CD4-positive, alpha-beta T cell (primary cell): ENCODE results near the gene FOXP3. TPM values are rescaled to one million over a fixed set of nuclear protein-coding genes. Genes with fewer than 3 reads are reported as not detected.
"Not testable (repeated sequence)": the region's sequence is repeated elsewhere in the genome, so short reads cannot be mapped to it uniquely, and the experiment has no call there.

Experiments used
- ATAC-seq: fragments of 200-7000 bp; cut with Tn5 transposase; one replicate; pipeline ENCODE4 v1.10.0; 2022; ENCODE audit warnings: mild to moderate bottlenecking; ENCODE audit not compliant: poor library complexity
- CTCF ChIA-PET: fragments of 350-600 bp; sonication (Branson Sonifier 250); formaldehyde crosslinking; loops from one replicate; lab custom pipeline; 2021; ENCODE audit warnings: antibody characterized with exemption, inconsistent platforms; lab: Charles Lee
- POLR2A ChIA-PET: fragments of 350-600 bp; sonication (Branson Sonifier 250); formaldehyde crosslinking; loops from one replicate; lab custom pipeline; 2021; ENCODE audit warnings: antibody characterized with exemption, inconsistent platforms; lab: Charles Lee
- DNase-seq, 14 experiments: peaks; one replicate each; pipeline ENCODE4 v3.0.0-alpha.2; 2013 to 2020; ENCODE audit warnings: mixed read lengths in 2 of 14
- H3K27ac ChIP-seq, 2 donors: one replicate each; pipeline versions ENCODE4 v1.5.1 to v1.7.0; 2013; ENCODE audit warnings: low read length in 2 of 2, low read depth in 1 of 2, mild to moderate bottlenecking in 1 of 2
- H3K27me3 ChIP-seq, 2 experiments: 1 replicate in 1 of 2; 2 replicates in 1 of 2; pipeline versions ENCODE4 v1.6.1 to v1.7.0; 2013; ENCODE audit warnings: low read length in 2 of 2, control low read depth in 1 of 2, mild to moderate bottlenecking in 1 of 2, moderate library complexity in 1 of 2; ENCODE audit not compliant: insufficient read depth in 2 of 2, control insufficient read depth in 1 of 2
- H3K36me3 ChIP-seq: one replicate; pipeline ENCODE4 v1.6.1; 2013; ENCODE audit warnings: low read length, control low read depth; ENCODE audit not compliant: insufficient read depth
- H3K4me1 ChIP-seq: one replicate; pipeline ENCODE4 v1.6.1; 2013; ENCODE audit warnings: low read length, control low read depth; ENCODE audit not compliant: insufficient read depth
- H3K4me3 ChIP-seq: one replicate; pipeline ENCODE4 v1.5.1; 2013; ENCODE audit warnings: mild to moderate bottlenecking, low read length, moderate library complexity
- H3K9me3 ChIP-seq, 2 experiments: 1 replicate in 1 of 2; 2 replicates in 1 of 2; pipeline versions ENCODE4 v1.6.1 to v1.7.0; 2013; ENCODE audit warnings: low read length in 2 of 2, mild to moderate bottlenecking in 2 of 2, control low read depth in 1 of 2, moderate library complexity in 1 of 2; ENCODE audit not compliant: control insufficient read depth in 1 of 2, insufficient read depth in 1 of 2
- H3K27ac Mint-ChIP-seq: one replicate; pipeline ENCODE4 v1.8.0; 2020; ENCODE audit warnings: mixed read lengths
- H3K27me3 Mint-ChIP-seq: one replicate; pipeline ENCODE4 v1.8.0; 2021; ENCODE audit warnings: mixed read lengths
- H3K36me3 Mint-ChIP-seq: one replicate; pipeline ENCODE4 v1.8.0; 2021; ENCODE audit warnings: low read depth, mixed read lengths
- H3K4me1 Mint-ChIP-seq: one replicate; pipeline ENCODE4 v1.8.0; 2021; ENCODE audit warnings: low read depth, mixed read lengths
- H3K4me3 Mint-ChIP-seq: one replicate; pipeline ENCODE4 v1.8.0; 2020; ENCODE audit warnings: mild to moderate bottlenecking, mixed read lengths
- H3K9me3 Mint-ChIP-seq: one replicate; pipeline ENCODE4 v1.8.0; 2020; ENCODE audit warnings: mixed read lengths
- intact Hi-C, 2 experiments: fragments of 100-400 bp; cut with DNase I in 1 of 2; cut with micrococcal nuclease in 1 of 2; formaldehyde crosslinking; loops; one replicate each; pipeline versions ENCODE4 v1.15.1 to v1.9.0; 2023 to 2025; cut with DNase I, micrococcal nuclease
- total RNA-seq, 174 experiments: library from RNA in 2 of 174; stranded (reverse) in 2 of 174; gene quantifications; one replicate each; pipeline ENCODE4 v1.2.3 and lab custom pipeline; 2021 to 2026
- TF ChIP-seq, protein P1 (sequence below): fragments of 200-600 bp; IDR thresholded peaks from one replicate; pipeline ENCODE4 v1.8.0; 2022; ENCODE audit warnings: antibody characterized with exemption, mild to moderate bottlenecking

FOXP3 gene
- total RNA-seq, 2 experiments from 2014 or later, result 3.7 TPM

- Mint-ChIP-seq H3K27me3 (no peaks in the 10 kb centered on the region), H3K27ac (no peak within 1 kb of the TSS)
Observed at GRCh38 chrX:49303346-49303745, 38.8 kb upstream of the FOXP3 start, which contains the start of gene GAGE10. GAGE10 (plus strand) TSS chrX:49303646; CDS start chrX:49304860, 1,214 bp downstream.

GRCh38 chrX:49300703-49301102, 36.2 kb upstream of the FOXP3 start:
- DNase-seq, result no peak
- Histone ChIP-seq H3K27ac (no peak overlapping the region), H3K36me3 (no peaks in the 10 kb centered on the region), H3K9me3 (no peaks in the 10 kb centered on the region), H3K4me1 (no peaks in the 10 kb centered on the region), H3K4me3 (no peak overlapping the region), H3K27me3 (no peaks in the 10 kb centered on the region)
- H3K27ac Mint-ChIP-seq, result no peak overlapping the region
- intact Hi-C loops, result no loop called here
- CTCF ChIA-PET, result no interaction called here
- POLR2A ChIA-PET, result interaction anchor here (0.8 kb wide), 1 partner anchor 9 kb away, joined by 4 read pairs; no protein-coding TSS in a partner anchor
- no peaks in the 10 kb centered on the region for H3K27me3 Mint-ChIP-seq
- no peak for ATAC-seq
- no peaks in the 10 kb centered on the region for H3K36me3 Mint-ChIP-seq
- no peaks in the 10 kb centered on the region for H3K4me1 Mint-ChIP-seq
- no peak overlapping the region for H3K4me3 Mint-ChIP-seq
- H3K9me3 Mint-ChIP-seq, result no peaks in the 10 kb centered on the region
- TF ChIP-seq, protein P1, sequence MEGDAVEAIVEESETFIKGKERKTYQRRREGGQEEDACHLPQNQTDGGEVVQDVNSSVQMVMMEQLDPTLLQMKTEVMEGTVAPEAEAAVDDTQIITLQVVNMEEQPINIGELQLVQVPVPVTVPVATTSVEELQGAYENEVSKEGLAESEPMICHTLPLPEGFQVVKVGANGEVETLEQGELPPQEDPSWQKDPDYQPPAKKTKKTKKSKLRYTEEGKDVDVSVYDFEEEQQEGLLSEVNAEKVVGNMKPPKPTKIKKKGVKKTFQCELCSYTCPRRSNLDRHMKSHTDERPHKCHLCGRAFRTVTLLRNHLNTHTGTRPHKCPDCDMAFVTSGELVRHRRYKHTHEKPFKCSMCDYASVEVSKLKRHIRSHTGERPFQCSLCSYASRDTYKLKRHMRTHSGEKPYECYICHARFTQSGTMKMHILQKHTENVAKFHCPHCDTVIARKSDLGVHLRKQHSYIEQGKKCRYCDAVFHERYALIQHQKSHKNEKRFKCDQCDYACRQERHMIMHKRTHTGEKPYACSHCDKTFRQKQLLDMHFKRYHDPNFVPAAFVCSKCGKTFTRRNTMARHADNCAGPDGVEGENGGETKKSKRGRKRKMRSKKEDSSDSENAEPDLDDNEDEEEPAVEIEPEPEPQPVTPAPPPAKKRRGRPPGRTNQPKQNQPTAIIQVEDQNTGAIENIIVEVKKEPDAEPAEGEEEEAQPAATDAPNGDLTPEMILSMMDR, result no peak

More at GRCh38 chrX:49303346-49303745, 38.8 kb upstream of the FOXP3 start, which contains the start of gene GAGE10:
- TF ChIP-seq, protein P1, result no peak
- Mint-ChIP-seq H3K36me3 (no peaks in the 10 kb centered on the region), H3K4me3 (no peak within 1 kb of the TSS), H3K9me3 (no peaks in the 10 kb centered on the region), H3K4me1 (peaks cover 4% of the 10 kb centered on the region)
- ChIA-PET CTCF (no interaction called here), POLR2A (no interaction called here)
- no peak within 1 kb of the TSS for H3K4me3 ChIP-seq
- intact Hi-C loops, result no loop called here
- no peak for ATAC-seq
- H3K27ac ChIP-seq, result no peak within 1 kb of the TSS
- H3K27me3 ChIP-seq, result no peaks in the 10 kb centered on the region
- H3K9me3 ChIP-seq, result no peaks in the 10 kb centered on the region
- H3K36me3 ChIP-seq, result no peaks in the 10 kb centered on the region
- no peak for DNase-seq
- H3K4me1 ChIP-seq, result peaks cover 1% of the 10 kb centered on the region

GRCh38 chrX:49299293-49299692, 34.8 kb upstream of the FOXP3 start:
- not testable (repeated sequence) for H3K4me3 Mint-ChIP-seq, H3K27me3 Mint-ChIP-seq

More at GRCh38 chrX:49299293-49299692, 34.8 kb upstream of the FOXP3 start:
- POLR2A ChIA-PET, H3K4me1 ChIP-seq, H3K4me3 ChIP-seq, intact Hi-C loops, H3K9me3 ChIP-seq, H3K36me3 ChIP-seq, H3K27me3 ChIP-seq, ATAC-seq, H3K4me1 Mint-ChIP-seq, CTCF ChIA-PET, H3K36me3 Mint-ChIP-seq, DNase-seq, H3K9me3 Mint-ChIP-seq, H3K27ac ChIP-seq, H3K27ac Mint-ChIP-seq: not testable (repeated sequence)
